Esophagus squamous epithelium (tissue), 5 donors: ENCODE data around the gene TEP1. TPM values are rescaled to one million over a fixed set of nuclear protein-coding genes. Genes with fewer than 3 reads are reported as not detected.

Experiments used
- DNase-seq: peaks from one replicate; lab custom pipeline; 2025; lab: John Stamatoyannopoulos, UW
- H3K27ac ChIP-seq, 4 donors: fragments of 200-600 bp; sonication (generic); one replicate each; pipeline ENCODE4 v1.5.1; 2016 to 2019; ENCODE audit warnings: mild to moderate bottlenecking in 1 of 4
- H3K27me3 ChIP-seq, 4 donors: fragments of 200-600 bp; sonication (generic); 1 replicate in 3 of 4; 2 replicates in 1 of 4; pipeline versions ENCODE4 v1.5.1 to v1.6.0; 2017 to 2021; ENCODE audit warnings: antibody characterized with exemption in 1 of 4
- H3K36me3 ChIP-seq, 3 donors: fragments of 200-600 bp; sonication (generic); one replicate each; pipeline ENCODE4 v1.5.1; 2016 to 2019
- H3K4me1 ChIP-seq, 3 donors: fragments of 200-600 bp; sonication (generic); one replicate each; pipeline ENCODE4 v1.5.1; 2017 to 2019
- H3K4me3 ChIP-seq, 4 donors: fragments of 200-600 bp; sonication (generic); 1 replicate in 3 of 4; 2 replicates in 1 of 4; pipeline ENCODE4 v1.5.1; 2016 to 2019; ENCODE audit warnings: mild to moderate bottlenecking in 2 of 4, moderate library complexity in 1 of 4
- H3K9me3 ChIP-seq, 3 donors: fragments of 200-600 bp; sonication (generic); one replicate each; pipeline ENCODE4 v1.5.1; 2016 to 2019
- CTCF ChIP-seq, 6 experiments: fragments of 450-650 bp in 4 of 6; fragments of 200-600 bp in 2 of 6; sonication (generic) in 2 of 6; IDR thresholded peaks; one replicate each; pipeline ENCODE4 v1.5.1; 2016 to 2019; ENCODE audit warnings: antibody characterized with exemption in 6 of 6, mild to moderate bottlenecking in 4 of 6, moderate library complexity in 4 of 6
- POLR2A ChIP-seq, 4 donors: fragments of 450-650 bp; IDR thresholded peaks; one replicate each; pipeline ENCODE4 v1.6.1; 2017; ENCODE audit warnings: antibody characterized with exemption in 4 of 4, mild to moderate bottlenecking in 4 of 4, moderate library complexity in 3 of 4
- WGBS, 2 donors: methylation state at CpG; one replicate each; pipeline ENCODE4 v1.1.5; 2018; 5-methylcytosine and 5-hydroxymethylcytosine counted together
- intact Hi-C: fragments of 100-400 bp; cut with DNase I; formaldehyde crosslinking; loops from one replicate; pipeline ENCODE4 v1.15.0; 2022
- total RNA-seq, 4 donors: library from RNA; depleted of rRNA; stranded (reverse); fragments of >200 nt; gene quantifications; one replicate each; pipeline ENCODE4 v1.1.0, GENCODE V29; 2016
- donor health status: DM: yes; HTN: yes; CAD: no.

TEP1 gene
- total RNA-seq, 4 donors from 2014 or later = 13.4 to 16.6 (median 14.7) TPM

GRCh38 chr14:20386276-20386855 lies 26.9 kb downstream of the TEP1 start:
- intact Hi-C loops = no loop called here
- H3K4me1 ChIP-seq = no peaks in the 10 kb centered on the region
- TF ChIP-seq POLR2A (IDR thresholded peaks at IDR 0.05) (no peak), CTCF (IDR thresholded peaks at IDR 0.05) (no peak)
- DNase-seq = no peak
- H3K9me3 ChIP-seq = no peaks in the 10 kb centered on the region
- no peak overlapping the region for H3K27ac ChIP-seq
- 92 to 97% methylated on average over 5 to 9 of the region's 17 CpGs for WGBS, 2 donors
- peaks cover 79 to 100% (median 83%) of the 10 kb centered on the region in 3 donors for H3K36me3 ChIP-seq
- no peaks in the 10 kb centered on the region for H3K27me3 ChIP-seq
- H3K4me3 ChIP-seq = no peak overlapping the region

DNA sequence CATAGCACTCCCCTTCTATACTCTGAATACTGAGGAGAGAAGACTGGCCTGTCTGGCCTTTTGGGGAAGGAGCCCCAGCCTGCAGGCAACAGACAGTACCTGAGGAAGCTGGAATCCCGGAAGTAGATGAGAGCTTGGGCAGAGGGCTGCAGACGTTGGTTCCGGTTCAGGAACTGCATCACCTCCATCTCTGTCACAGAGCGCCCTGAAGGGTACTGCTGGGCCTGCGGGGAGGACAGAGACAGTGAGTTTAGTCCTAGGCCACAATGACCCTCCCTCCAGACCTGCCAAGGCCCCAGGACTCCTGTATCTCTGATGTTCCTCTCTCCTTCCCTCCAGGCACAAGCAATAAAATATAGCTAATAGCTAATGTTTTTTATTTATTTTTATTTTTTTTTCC lies 28.4 kb downstream of the TEP1 start:
- intact Hi-C loops = no loop called here

DNA sequence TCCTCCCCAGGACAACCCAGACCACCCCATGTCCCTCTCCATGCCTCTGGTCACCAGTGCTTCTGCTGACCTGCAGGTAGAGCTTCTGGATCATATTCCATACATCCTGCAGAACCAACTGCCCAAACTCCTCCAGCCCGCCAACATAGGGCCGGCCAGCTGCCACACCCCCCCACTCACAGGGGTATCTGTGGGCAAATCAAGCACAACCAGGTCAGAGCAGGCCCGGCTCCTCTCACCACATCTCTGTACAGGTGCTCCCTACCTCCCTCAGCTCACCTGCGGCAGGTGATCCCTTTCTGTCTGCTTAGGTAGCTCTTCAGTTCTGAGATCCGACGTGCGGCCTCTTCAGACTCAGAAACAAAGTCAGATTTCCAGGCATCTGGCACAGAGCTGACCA lies 29.0 kb downstream of the TEP1 start:
- 84 to 100% methylated on average over 5 to 7 of the region's 7 CpGs for WGBS, 2 donors
- intact Hi-C loops = no loop called here
- no peak for TF ChIP-seq CTCF (IDR thresholded peaks at IDR 0.05)
- TF ChIP-seq POLR2A (IDR thresholded peaks at IDR 0.05) = no peak

More for the DNA sequence above, 28.4 kb downstream of the TEP1 start:
- no peaks in the 10 kb centered on the region for H3K27me3 ChIP-seq
- peaks cover 77 to 100% (median 84%) of the 10 kb centered on the region in 3 donors for H3K36me3 ChIP-seq
- DNase-seq = no peak
- H3K27ac ChIP-seq = no peak overlapping the region
- H3K4me3 ChIP-seq = no peak overlapping the region
- no peaks in the 10 kb centered on the region for H3K4me1 ChIP-seq
- no peak for TF ChIP-seq POLR2A (IDR thresholded peaks at IDR 0.05)
- TF ChIP-seq CTCF (IDR thresholded peaks at IDR 0.05) = no peak
- no peaks in the 10 kb centered on the region for H3K9me3 ChIP-seq
- 86 to 95% methylated on average over 5 of the region's 5 CpGs for WGBS, 2 donors

GRCh38 chr14:20383636-20384035 lies 29.7 kb downstream of the TEP1 start:
- Histone ChIP-seq H3K4me1 (no peaks in the 10 kb centered on the region), H3K27ac (no peak overlapping the region), H3K4me3 (no peak overlapping the region), H3K36me3 (peaks cover 75 to 100% (median 77%) of the 10 kb centered on the region in 3 donors), H3K27me3 (no peaks in the 10 kb centered on the region), H3K9me3 (no peaks in the 10 kb centered on the region)
- no peak for DNase-seq
- intact Hi-C loops = no loop called here
- WGBS, 2 donors = 94 to 98% methylated on average over 5 of the region's 5 CpGs
- TF ChIP-seq CTCF (IDR thresholded peaks at IDR 0.05) (no peak), POLR2A (IDR thresholded peaks at IDR 0.05) (no peak)

More for the DNA sequence above, 29.0 kb downstream of the TEP1 start:
- no peak for DNase-seq
- Histone ChIP-seq H3K4me3 (no peak overlapping the region), H3K27ac (no peak overlapping the region), H3K36me3 (peaks cover 77 to 100% (median 78%) of the 10 kb centered on the region in 3 donors), H3K9me3 (no peaks in the 10 kb centered on the region), H3K4me1 (no peaks in the 10 kb centered on the region), H3K27me3 (no peaks in the 10 kb centered on the region)

- H3K4me3 ChIP-seq = no peak overlapping the region
- no peak for TF ChIP-seq POLR2A (IDR thresholded peaks at IDR 0.05)
- TF ChIP-seq CTCF (IDR thresholded peaks at IDR 0.05) = no peak
- WGBS, 2 donors = 88 to 100% methylated on average over 3 of the region's 10 CpGs
- intact Hi-C loops = no loop called here
- H3K9me3 ChIP-seq = no peaks in the 10 kb centered on the region
- H3K4me1 ChIP-seq = no peaks in the 10 kb centered on the region
- H3K36me3 ChIP-seq = peaks cover 78 to 100% (median 81%) of the 10 kb centered on the region in 3 donors
- H3K27ac ChIP-seq = no peak overlapping the region
- DNase-seq = no peak
- no peaks in the 10 kb centered on the region for H3K27me3 ChIP-seq
Measured at GRCh38 chr14:20383032-20383431, 30.3 kb downstream of the TEP1 start.
